EL (cell line): Measurements from ENCODE around the gene GPSM1.

Source experiments
- DNase-seq: peaks from one replicate; pipeline ENCODE4 v3.0.0-alpha.2; 2016

GPSM1 gene

GRCh38 chr9:136327304-136327974, at the start of gene GPSM1:
GPSM1 (plus strand) TSS chr9:136327539; CDS start chr9:136327696, 157 bp downstream.
- peak; percentile 60 for DNase-seq

DNA sequence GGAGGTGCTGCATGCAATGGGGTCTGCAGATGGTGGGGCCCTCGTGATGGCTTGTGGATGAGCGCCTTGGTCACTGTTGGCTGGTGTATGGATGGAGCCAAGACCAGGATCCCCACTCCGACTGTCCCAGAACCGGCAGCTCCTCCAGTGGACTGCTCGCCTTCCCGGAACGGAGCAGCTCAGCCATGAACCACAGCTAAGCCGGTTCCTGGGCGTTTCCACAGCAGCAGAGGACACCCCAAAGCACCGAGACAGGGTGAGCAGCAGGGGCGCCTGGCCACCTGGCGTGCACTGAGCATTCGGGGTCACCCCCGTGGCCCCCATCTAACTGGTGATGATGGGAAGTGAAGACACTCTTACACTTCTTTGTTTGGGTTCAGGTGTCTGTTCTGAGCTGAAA, 49.6 kb upstream of the GPSM1 start:
- no peak for DNase-seq

GRCh38 chr9:136278221-136278620, 49.1 kb upstream of the GPSM1 start:
- no peak for DNase-seq

DNA sequence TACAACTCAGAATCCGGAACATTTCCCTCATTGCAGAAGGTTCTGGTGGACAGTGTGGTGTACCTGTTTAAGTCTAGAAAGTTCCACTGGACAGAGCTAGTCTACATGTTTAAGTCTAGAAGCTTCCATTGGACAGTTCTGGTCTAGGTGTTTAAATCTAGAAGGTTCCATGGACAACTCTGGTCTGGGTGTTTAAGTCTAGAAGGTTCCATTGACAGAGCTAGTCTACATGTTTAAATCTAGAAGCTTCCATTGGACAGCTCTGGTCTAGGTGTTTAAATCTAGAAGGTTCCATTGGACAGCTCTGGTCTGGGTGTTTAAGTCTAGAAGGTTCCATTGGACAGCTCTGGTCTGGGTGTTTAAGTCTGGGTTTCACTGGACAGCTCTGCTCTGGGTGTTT, 48.4 kb upstream of the GPSM1 start:
- no peak for DNase-seq

DNA sequence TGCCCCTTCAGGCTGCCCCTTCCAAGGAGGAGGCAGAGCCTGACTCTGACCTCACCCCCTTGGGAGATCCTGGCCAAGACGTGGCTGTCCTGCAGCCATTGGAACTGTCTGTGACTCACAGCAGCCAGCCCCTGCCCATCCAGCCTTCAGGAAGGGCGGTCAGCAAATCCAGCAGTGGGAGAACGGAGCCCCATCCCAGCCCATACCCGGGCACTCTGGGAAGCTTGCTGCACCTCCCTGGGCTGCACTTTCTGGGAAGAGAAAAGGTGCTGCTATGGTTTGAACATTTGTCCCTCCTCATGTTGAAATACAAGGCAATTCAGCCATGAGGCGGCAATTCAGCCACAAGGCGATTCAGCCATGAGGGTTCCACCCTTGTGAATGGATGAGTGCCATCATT, 47.9 kb upstream of the GPSM1 start:
- DNase-seq: no peak

- no peak for DNase-seq
These were observed 46.6 kb upstream of the GPSM1 start for GRCh38 chr9:136280535-136281315.

DNA sequence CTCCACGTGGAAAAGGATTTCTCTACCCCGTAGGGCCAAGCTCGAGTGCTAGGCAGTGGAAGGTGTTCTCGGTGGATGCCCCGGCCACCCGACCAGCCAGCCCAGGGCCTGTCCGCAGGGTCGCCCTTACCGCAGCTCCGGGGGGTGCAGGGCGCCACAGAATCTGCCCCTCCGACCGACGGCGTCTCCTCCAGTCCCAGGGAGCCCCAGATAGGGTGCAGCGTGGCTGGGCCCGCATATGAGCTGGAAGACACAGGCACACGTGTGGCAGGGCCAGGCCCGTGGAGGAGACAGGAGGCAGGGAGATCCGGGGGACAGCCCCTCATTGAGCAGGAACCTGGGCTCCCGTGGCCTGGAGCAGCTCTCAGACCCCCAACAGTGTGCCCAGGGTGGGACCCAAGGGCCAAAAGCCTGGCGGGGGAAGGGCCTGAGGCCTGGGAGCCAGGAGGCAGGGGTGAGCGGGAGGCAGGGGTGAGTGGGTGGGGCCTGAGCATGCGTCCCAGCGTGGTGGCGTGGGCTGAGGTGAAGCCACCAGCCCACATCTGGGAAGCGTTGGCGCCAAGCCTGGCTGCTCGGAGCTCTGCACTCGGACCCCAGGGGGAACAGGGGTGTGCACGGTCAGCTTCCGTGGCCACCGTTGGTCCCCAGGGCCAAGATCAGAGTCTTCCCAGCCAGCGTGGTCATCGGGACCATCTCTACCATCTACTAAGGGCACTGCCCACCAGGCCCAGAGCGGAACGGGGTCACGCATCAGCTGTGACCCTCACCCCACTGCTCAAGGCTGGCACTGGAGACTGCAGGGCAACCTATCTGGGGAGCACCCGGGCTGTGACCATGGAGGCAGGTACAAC, 45.7 kb upstream of the GPSM1 start:
- DNase-seq: no peak

GRCh38 chr9:136282272-136282861, 45.0 kb upstream of the GPSM1 start:
- no peak for DNase-seq

DNA sequence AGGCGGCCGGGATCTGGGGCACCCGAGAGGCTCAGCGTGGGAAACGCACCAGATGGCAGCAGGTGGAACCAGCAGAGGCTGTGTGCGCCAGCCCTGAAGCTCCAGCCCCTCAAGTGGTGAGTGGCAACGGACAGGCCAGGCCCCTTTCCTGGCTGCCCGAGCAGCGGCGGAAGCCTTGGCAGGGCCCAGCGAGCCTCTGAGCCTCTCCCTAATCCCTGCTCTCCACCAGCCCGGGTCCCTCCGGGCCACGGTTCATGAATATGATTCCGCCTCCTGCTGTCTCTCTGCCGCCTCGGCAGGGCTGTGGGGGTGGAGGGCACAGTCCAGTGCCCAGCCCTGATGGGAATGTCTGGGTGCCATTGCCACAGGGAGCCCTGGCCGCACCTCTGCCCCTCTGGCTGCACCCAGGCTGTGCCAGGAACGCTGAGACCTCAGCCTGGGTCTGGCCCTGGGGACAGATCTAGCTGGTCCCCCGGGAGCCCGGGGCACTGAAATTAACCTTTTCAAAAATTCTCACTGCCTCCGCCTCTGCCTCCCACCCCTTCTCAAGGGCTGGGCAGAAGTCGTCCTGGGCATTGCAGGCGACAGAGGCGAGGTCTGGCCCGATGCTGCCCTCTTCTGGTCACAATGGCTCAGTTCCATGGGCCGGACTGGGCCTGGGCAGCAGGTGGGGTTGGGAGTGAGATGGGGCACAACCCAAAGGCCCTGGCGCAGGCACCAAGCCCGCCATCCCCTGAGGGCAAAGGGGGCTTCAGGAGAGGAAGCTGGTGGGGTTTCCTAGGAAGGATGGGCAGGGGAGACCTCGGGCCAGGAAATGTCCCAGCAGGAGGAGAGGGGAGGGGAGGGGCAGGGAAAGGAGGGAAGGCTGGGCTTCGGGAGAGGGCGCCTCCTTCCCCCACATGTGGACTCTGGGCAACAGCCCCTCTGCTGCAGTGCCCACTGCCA, 43.8 kb upstream of the GPSM1 start:
- DNase-seq: peak; percentile 64

- DNase-seq: no peak
These were observed 43.0 kb upstream of the GPSM1 start for GRCh38 chr9:136284311-136284710.

DNA sequence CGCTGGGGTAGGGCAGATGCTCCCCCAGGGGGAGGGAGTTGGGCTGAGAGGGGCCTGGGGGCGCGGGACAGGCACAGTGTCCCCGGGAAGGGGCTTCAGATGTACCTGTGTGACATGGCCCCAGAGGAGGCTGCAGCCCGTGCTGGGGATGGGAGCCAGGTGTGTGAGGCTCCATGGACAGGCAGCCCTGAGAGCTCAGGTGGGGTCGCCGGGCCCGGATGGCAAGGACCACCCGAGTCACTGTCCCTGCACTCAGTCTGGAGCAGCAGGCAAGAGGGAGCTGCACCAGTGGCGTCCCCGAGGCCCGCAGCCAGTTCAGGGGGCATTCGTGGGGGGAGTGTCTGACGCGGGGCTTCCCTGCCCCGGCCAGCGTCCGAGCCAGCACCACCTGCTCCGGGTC, 42.4 kb upstream of the GPSM1 start:
- no peak for DNase-seq

DNA sequence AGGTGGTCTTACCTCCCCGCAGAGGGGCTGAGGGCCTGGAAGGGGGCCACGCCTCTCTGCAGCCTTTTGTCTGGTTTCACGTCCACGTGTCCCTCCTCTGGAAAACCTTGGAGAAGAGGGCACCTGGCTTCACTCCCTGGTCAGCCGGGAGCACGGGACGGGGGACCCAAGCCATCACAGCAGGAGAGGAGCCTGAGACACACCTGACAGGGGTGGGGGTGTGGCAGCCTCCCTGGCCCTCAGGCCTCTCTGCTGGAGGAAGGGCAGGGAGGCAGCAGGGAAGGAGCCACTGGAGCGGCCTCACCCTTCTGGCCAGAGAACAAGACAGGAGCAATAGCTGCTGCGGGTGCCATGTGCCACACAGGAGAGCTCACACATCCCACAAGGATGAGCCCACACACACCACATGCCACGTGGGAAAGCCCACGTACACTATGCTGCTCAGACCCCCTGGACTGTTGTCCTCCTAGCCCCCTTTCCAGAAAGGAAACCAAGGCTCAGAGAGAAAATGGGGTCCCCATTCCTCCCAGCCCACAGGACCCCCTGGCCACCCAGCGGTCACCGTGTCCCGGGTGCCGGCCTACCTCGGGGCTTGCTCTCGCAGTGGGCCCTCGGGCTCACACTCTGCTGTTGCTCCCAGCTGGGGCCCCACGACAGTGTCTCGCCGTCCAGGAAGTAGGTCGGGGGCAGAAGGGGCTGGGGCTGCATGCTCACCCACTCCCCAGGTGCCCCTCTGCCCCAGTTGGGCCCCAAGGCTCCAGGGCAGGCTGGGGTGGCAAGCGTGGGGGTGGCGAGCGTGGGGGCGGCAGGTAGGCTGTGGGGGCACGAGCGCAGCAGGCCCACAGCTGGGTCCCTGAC, 41.6 kb upstream of the GPSM1 start:
- no peak for DNase-seq

- DNase-seq: no peak
These were observed 40.9 kb upstream of the GPSM1 start for GRCh38 chr9:136286359-136286986.

DNA sequence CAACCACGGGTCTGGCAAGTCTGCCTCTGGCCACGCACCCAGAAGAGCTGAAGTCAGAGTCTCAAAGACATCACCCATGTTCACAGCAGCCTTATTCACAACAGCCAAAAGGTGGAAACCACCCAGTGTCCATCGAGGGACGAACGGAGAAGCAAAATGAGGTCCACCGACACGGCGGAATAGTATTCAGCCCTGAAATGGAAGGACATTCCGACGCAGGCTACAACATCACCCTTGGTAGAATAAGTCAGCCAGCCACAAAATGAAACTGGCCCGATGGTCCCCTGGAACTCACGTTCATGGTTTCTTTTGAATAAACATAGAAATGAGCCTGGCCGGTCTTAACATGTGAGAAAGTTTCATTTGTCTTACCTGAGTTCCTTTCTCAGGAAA, 40.4 kb upstream of the GPSM1 start:
- no peak for DNase-seq

GRCh38 chr9:136287960-136288753, 39.2 kb upstream of the GPSM1 start:
- no peak for DNase-seq

GRCh38 chr9:136289651-136290507, 37.5 kb upstream of the GPSM1 start:
- no peak for DNase-seq

DNA sequence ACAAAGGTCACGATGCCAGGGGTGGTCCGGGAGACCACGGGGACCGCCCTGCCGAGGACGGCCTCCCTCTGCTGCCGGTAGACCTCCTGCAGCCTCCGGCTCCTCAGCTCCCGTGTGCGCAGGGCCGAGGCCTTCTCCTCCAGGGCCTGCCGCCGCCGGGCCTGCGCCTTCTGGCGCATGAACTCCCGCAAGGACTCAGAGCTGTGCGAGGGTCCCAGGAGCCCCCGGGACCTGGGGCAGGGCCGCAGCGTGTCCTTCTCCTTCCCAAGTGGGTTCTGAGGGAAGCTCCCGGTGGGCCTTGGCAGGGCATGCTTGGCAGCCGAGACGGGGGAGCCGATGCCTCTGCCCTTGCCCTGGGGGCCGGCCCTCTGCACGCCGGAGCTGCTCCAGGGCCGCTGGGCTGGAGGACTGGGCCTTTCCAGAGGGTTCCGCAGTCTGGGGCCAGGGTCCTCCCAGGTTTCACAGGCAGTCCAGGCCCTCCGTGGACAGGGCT, 36.8 kb upstream of the GPSM1 start:
- no peak for DNase-seq

- DNase-seq: no peak
These were observed 35.9 kb upstream of the GPSM1 start for GRCh38 chr9:136291306-136292025.
